Muscle layer of colon (tissue), 2 donors: ENCODE data around the gene SEPTIN12.
A peak's percentile ranks its signal among the peaks of the same experiment; 100 is the strongest.

Experiments
- H3K27ac ChIP-seq: one replicate; pipeline ENCODE4 v1.7.0; 2013; ENCODE audit warnings: low read depth, mild to moderate bottlenecking, low read length, moderate library complexity
- H3K27me3 ChIP-seq, 2 donors: one replicate each; pipeline ENCODE4 v1.7.0; 2013; ENCODE audit warnings: low read length in 2 of 2, mild to moderate bottlenecking in 2 of 2; ENCODE audit not compliant: insufficient read depth in 2 of 2, control insufficient read depth in 1 of 2
- H3K36me3 ChIP-seq: one replicate; pipeline ENCODE4 v1.7.0; 2013; ENCODE audit warnings: mild to moderate bottlenecking, low read length; ENCODE audit not compliant: insufficient read depth
- H3K4me1 ChIP-seq: one replicate; pipeline ENCODE4 v1.7.0; 2013; ENCODE audit warnings: mild to moderate bottlenecking, low read length; ENCODE audit not compliant: insufficient read depth
- H3K4me3 ChIP-seq, 2 donors: one replicate each; pipeline ENCODE4 v1.7.0; 2013; ENCODE audit warnings: low read length in 2 of 2, low read depth in 1 of 2, mild to moderate bottlenecking in 1 of 2, moderate library complexity in 1 of 2
- H3K9ac ChIP-seq: one replicate; pipeline ENCODE4 v1.7.0; 2013; ENCODE audit warnings: low read length
- H3K9me3 ChIP-seq: one replicate; pipeline ENCODE4 v1.7.0; 2013; ENCODE audit warnings: mild to moderate bottlenecking, low read length
- donor health status: abdominal sarcoma.
- donor health status: Adenocarcinoma of cecum.

The SEPTIN12 gene

DNA sequence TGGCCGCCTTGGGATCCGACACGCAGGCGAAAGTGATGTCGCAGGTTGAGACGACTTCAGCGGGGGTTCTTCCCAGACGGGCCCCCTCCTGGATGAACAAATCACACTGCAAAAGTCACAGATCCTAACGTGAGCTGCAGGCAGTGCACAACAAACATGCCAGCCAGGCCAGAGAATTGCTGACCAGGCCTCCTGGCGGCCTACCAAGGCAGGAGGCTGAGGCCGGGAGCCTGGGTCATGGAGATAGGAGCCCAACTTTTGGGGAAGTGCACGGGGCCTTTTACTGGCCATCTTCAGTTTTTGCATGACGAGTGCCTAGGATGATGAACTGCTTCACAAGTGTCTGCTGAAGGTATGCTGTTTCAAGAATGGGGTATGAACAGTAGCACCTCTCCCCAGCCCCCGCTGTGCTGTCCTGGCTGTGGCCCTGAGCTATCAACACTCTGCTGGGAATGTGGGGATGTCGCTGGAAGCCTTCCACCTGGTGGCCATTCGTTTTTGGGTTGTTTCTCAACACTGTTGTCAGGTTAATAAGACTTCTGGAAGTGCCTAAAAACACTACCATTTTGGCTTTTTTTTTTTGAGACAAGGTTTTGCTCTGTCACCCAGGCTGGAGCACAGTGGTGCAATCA lies 26.5 kb upstream of the SEPTIN12 start:
- peaks cover 67% of the 10 kb centered on the region for H3K36me3 ChIP-seq
- no peak overlapping the region for H3K9ac ChIP-seq
- no peaks in the 10 kb centered on the region for H3K4me1 ChIP-seq
- H3K27ac ChIP-seq: no peak overlapping the region
- no peaks in the 10 kb centered on the region for H3K9me3 ChIP-seq
- H3K27me3 ChIP-seq: no peaks in the 10 kb centered on the region
- H3K4me3 ChIP-seq: no peak overlapping the region

DNA sequence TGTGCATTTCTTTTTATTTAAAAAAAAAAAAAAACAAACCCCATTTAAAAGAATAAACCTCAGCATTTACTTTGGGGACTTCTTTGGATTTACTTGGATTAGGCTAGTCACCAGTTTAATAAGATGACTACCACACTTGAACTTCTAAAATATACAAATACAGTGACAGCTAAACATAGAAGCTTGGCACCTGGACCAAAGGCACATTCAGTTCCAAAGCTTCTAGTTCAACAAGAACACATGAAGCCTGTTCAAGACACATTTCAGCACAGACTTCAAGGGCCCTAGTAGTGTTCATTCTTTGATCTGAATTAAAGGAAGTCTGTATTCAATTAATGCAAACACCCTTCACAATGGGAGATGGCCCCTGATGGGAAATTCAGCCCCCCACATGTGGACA lies 25.9 kb upstream of the SEPTIN12 start:
- H3K27me3 ChIP-seq: no peaks in the 10 kb centered on the region
- H3K4me1 ChIP-seq: no peaks in the 10 kb centered on the region
- peaks cover 61% of the 10 kb centered on the region for H3K36me3 ChIP-seq
- no peaks in the 10 kb centered on the region for H3K9me3 ChIP-seq
- no peak overlapping the region for H3K9ac ChIP-seq
- no peak overlapping the region for H3K27ac ChIP-seq
- no peak overlapping the region for H3K4me3 ChIP-seq

DNA sequence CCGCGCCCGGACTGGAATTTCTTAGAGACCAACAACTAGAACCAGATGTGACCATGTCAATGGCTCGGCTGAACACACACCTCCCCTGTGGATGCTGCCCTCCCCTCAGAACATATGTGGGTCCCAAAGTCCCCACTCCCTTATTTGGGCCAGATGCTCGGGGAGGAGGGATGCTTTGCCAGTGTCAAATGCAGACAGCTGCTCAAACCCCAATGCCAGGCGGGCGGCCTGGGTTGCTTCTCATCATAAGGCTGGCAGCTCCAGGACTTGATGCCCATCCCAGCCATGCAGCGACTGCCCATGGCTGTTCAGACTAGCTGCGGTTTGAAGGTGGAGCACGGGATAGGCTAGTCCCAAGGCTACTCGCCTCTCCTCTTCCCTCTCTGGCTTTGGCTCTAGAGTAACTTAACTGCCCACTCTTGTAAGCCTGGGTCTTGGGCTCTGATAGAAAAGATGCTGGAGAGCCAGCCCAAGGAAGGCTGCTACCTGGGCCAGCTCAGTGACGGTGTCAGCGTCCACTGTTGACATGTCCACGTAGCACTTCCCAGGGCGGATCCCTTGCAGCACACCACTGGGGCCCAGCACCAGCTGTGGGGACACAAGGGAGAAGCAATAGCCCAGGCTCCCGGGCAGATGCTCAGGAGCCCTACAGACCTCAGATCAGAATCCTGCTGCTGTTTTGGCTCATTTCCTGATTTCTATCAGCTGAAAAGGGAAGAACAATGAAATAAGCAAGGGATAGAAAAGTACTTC lies 25.3 kb upstream of the SEPTIN12 start:
- Histone ChIP-seq H3K27ac (no peak overlapping the region), H3K4me3 (no peak overlapping the region), H3K9me3 (no peaks in the 10 kb centered on the region), H3K36me3 (peaks cover 56% of the 10 kb centered on the region), H3K27me3 (no peaks in the 10 kb centered on the region), H3K4me1 (no peaks in the 10 kb centered on the region), H3K9ac (no peak overlapping the region)

GRCh38 chr16:4811773-4812172 lies 23.6 kb upstream of the SEPTIN12 start:
- H3K4me1 ChIP-seq: no peaks in the 10 kb centered on the region
- H3K27ac ChIP-seq: no peak overlapping the region
- H3K9me3 ChIP-seq: no peaks in the 10 kb centered on the region
- H3K36me3 ChIP-seq: peaks cover 57% of the 10 kb centered on the region
- no peak overlapping the region for H3K4me3 ChIP-seq
- no peak overlapping the region for H3K9ac ChIP-seq
- H3K27me3 ChIP-seq: no peaks in the 10 kb centered on the region

- H3K9ac ChIP-seq: no peak overlapping the region
- no peaks in the 10 kb centered on the region for H3K9me3 ChIP-seq
- no peak overlapping the region for H3K4me3 ChIP-seq
- H3K4me1 ChIP-seq: no peaks in the 10 kb centered on the region
- peaks cover 55% of the 10 kb centered on the region for H3K36me3 ChIP-seq
- H3K27ac ChIP-seq: no peak overlapping the region
- H3K27me3 ChIP-seq: no peaks in the 10 kb centered on the region
Observed at GRCh38 chr16:4811242-4811641, 23.1 kb upstream of the SEPTIN12 start.

DNA sequence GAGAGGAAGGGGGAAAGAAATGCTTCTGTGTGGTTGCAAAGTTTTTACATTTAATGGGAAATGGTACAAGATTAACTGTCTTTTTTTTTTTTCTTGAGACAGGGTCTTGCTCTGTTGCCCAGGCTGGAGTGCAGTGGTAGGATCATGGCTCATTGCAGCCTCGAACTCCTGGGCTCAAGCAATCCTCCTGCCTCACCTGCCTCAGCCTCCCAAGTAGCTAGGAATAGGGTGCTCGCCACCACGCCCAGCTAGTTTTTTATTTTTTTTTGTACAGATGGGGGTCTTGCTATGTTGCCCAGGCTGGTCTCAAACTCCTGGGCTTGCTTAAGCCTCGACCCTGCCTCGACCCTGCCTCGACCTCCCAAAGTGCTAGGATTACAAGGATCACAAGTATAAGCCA lies 18.1 kb upstream of the SEPTIN12 start:
- H3K27me3 ChIP-seq: no peaks in the 10 kb centered on the region
- H3K36me3 ChIP-seq: peaks cover 27% of the 10 kb centered on the region
- H3K4me3 ChIP-seq: no peak overlapping the region
- no peak overlapping the region for H3K27ac ChIP-seq
- no peak overlapping the region for H3K9ac ChIP-seq
- H3K9me3 ChIP-seq: no peaks in the 10 kb centered on the region
- peaks cover 18% of the 10 kb centered on the region for H3K4me1 ChIP-seq

- H3K4me1 ChIP-seq: peaks cover 28% of the 10 kb centered on the region
- no peaks in the 10 kb centered on the region for H3K9me3 ChIP-seq
- H3K27ac ChIP-seq: peak overlapping the region; percentile 52
- no peak overlapping the region for H3K9ac ChIP-seq
- H3K4me3 ChIP-seq: no peak overlapping the region
- H3K27me3 ChIP-seq: no peaks in the 10 kb centered on the region
- peaks cover 22% of the 10 kb centered on the region for H3K36me3 ChIP-seq
Observed at GRCh38 chr16:4805231-4805630, 17.1 kb upstream of the SEPTIN12 start.

- no peaks in the 10 kb centered on the region for H3K9me3 ChIP-seq
- H3K9ac ChIP-seq: no peak overlapping the region
- H3K27ac ChIP-seq: peak overlapping the region; percentile 77
- peaks cover 27% of the 10 kb centered on the region for H3K36me3 ChIP-seq
- H3K27me3 ChIP-seq: no peaks in the 10 kb centered on the region
- peaks cover 29% of the 10 kb centered on the region for H3K4me1 ChIP-seq
- no peak overlapping the region for H3K4me3 ChIP-seq
Observed at GRCh38 chr16:4803898-4804762, 16.0 kb upstream of the SEPTIN12 start.

GRCh38 chr16:4803401-4803844 lies 15.3 kb upstream of the SEPTIN12 start:
- H3K27me3 ChIP-seq: no peaks in the 10 kb centered on the region
- H3K4me1 ChIP-seq: peaks cover 29% of the 10 kb centered on the region
- no peaks in the 10 kb centered on the region for H3K9me3 ChIP-seq
- peak overlapping the region in 1 of 2 donors; percentile 72 for H3K4me3 ChIP-seq
- peak overlapping the region; percentile 64 for H3K9ac ChIP-seq
- H3K36me3 ChIP-seq: peaks cover 34% of the 10 kb centered on the region
- H3K27ac ChIP-seq: peak overlapping the region; percentile 77

DNA sequence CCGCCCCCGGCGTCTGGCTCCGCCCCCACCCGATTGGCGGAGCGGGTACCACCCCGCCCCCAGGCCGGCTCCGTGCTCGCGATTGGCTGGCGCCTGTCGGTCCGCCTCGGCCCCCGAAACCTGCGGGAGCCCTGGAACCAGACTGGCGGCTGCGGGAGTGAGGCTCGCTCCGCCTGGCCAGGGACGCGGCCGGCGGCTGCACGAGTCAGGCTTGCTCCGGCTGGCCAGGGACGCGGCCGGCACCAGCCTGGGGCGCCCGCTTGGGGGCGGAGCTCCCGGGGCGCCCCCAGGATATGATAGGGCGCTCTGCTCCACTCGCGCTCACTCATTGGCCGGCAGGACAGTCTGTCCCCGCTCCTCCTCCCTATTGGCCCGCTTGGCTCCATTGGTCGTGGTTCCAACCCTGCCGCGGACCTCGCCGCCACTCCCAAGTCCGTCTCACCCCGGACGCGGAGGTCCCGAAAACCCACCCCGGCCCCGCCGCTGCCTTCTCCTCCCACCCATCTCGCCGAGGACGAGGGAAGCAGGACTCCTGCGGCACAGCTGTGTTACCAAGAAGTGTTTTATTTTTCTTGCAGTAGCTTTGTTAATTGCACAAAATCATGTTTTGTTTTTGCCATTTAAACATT lies 14.6 kb upstream of the SEPTIN12 start:
- Histone ChIP-seq H3K4me1 (peaks cover 29% of the 10 kb centered on the region), H3K27me3 (no peaks in the 10 kb centered on the region), H3K27ac (peak overlapping the region; percentile 77), H3K36me3 (peaks cover 32% of the 10 kb centered on the region), H3K9me3 (no peaks in the 10 kb centered on the region), H3K4me3 (peak overlapping the region; percentile 72 to 87), H3K9ac (peak overlapping the region; percentile 64)
